Neural progenitor cell (in vitro differentiated cells): ENCODE results near the gene GAB1. TPM values are rescaled to one million over a fixed set of nuclear protein-coding genes. Genes with fewer than 3 reads are reported as not detected.

ENCODE experiments used
- DNase-seq: peaks from one replicate; pipeline ENCODE4 v3.0.0-alpha.2; 2016; ENCODE audit warnings: low spot score
- H2AFZ ChIP-seq: fragments of 200-600 bp; sonication (generic); replicated peaks from 2 replicates; pipeline ENCODE4 v1.6.1; 2016; ENCODE audit warnings: antibody characterized with exemption
- H3F3A ChIP-seq: fragments of 200-600 bp; sonication (generic); 2 replicates; pipeline ENCODE4 v1.6.1; 2016; ENCODE audit warnings: antibody characterized with exemption, low read depth
- H3K27ac ChIP-seq: fragments of 200-600 bp; sonication (generic); 2 replicates; pipeline ENCODE4 v1.5.1; 2016; ENCODE audit warnings: mild to moderate bottlenecking
- H3K27me3 ChIP-seq: fragments of 200-600 bp; sonication (generic); 2 replicates; pipeline ENCODE4 v1.6.1; 2016; ENCODE audit warnings: mild to moderate bottlenecking, moderate library complexity
- H3K36me3 ChIP-seq: fragments of 200-600 bp; sonication (generic); 2 replicates; pipeline ENCODE4 v1.5.1; 2016
- H3K4me1 ChIP-seq: fragments of 200-600 bp; sonication (generic); 2 replicates; pipeline ENCODE4 v1.6.1; 2016; ENCODE audit warnings: mixed run types
- H3K4me2 ChIP-seq: fragments of 200-600 bp; sonication (generic); 2 replicates; pipeline ENCODE4 v1.6.1; 2016
- H3K4me3 ChIP-seq: fragments of 200-600 bp; sonication (generic); 2 replicates; pipeline ENCODE4 v1.5.1; 2016
- H3K79me2 ChIP-seq: fragments of 200-600 bp; sonication (generic); 2 replicates; pipeline ENCODE4 v1.6.1; 2016; ENCODE audit warnings: low read depth
- H3K9ac ChIP-seq: fragments of 200-600 bp; sonication (generic); 2 replicates; pipeline ENCODE4 v1.6.1; 2016
- H3K9me3 ChIP-seq: fragments of 200-600 bp; sonication (generic); 2 replicates; pipeline ENCODE4 v1.5.1; 2016; ENCODE audit warnings: low read depth
- H4K20me1 ChIP-seq: fragments of 200-600 bp; sonication (generic); 2 replicates; pipeline ENCODE4 v1.6.1; 2016; ENCODE audit warnings: low read depth
- H3K27ac Mint-ChIP-seq: 3 replicates; pipeline ENCODE4 v1.8.0; 2021; ENCODE audit warnings: mixed read lengths
- H3K27me3 Mint-ChIP-seq: 2 replicates; pipeline ENCODE4 v1.8.0; 2022; ENCODE audit warnings: low read depth, mild to moderate bottlenecking, inconsistent platforms, moderate library complexity, mixed read lengths; ENCODE audit not compliant: insufficient read depth
- H3K36me3 Mint-ChIP-seq: 3 replicates; pipeline ENCODE4 v1.8.0; 2021; ENCODE audit warnings: mixed read lengths
- H3K4me1 Mint-ChIP-seq: 3 replicates; pipeline ENCODE4 v1.8.0; 2021; ENCODE audit warnings: mixed read lengths
- H3K4me3 Mint-ChIP-seq: 3 replicates; pipeline ENCODE4 v1.8.0; 2021; ENCODE audit warnings: mild to moderate bottlenecking, moderate library complexity, mixed read lengths
- H3K9me3 Mint-ChIP-seq: 3 replicates; pipeline ENCODE4 v1.8.0; 2020; ENCODE audit warnings: mixed read lengths
- CTCF ChIP-seq: fragments of 200-600 bp; sonication (generic); IDR thresholded peaks from 2 replicates; pipeline ENCODE4 v1.5.1; 2017; ENCODE audit warnings: antibody characterized with exemption, mild to moderate bottlenecking
- EZH2 ChIP-seq: fragments of 200-600 bp; sonication (generic); IDR thresholded peaks from 2 replicates; pipeline ENCODE4 v1.6.1; 2017; ENCODE audit warnings: antibody characterized with exemption, mild to moderate bottlenecking, moderate library complexity
- EZH2phosphoT487 ChIP-seq: fragments of 200-600 bp; sonication (generic); IDR thresholded peaks from 2 replicates; pipeline ENCODE4 v1.6.1; 2017; ENCODE audit warnings: antibody characterized with exemption
- total RNA-seq: library from RNA; depleted of rRNA; stranded (reverse); fragments of >200 nt; gene quantifications from 2 replicates; pipeline ENCODE4 v1.2.3, GENCODE V29; 2015; ENCODE audit warnings: low replicate concordance

The GAB1 gene
- total RNA-seq, 1 donor from 2014 or later = 31.3 TPM

DNA sequence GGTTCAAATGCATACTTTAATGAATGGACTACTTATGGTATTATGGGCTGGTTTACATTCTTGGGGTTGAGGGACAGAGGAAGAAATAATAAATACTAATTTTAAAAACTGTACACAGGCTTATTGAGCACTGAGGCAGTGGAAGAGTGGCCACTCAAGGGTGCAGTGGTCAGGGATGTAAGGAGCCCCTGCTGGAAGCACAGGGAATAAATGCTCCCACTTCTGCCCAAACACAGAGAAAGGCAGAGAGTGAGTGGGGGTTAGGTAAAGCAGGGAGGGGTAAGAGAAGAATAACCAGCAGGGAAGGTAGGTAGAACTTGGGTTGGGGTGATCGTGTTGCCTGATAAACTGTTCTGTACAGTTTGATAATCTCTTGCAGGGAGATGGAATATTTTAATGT, 60.0 kb downstream of the GAB1 start:
- H3K27me3 Mint-ChIP-seq = peaks cover 2% of the 10 kb centered on the region
- H3K4me1 ChIP-seq = no peaks in the 10 kb centered on the region
- H3K4me3 ChIP-seq = no peak overlapping the region
- no peak overlapping the region for H3K4me3 Mint-ChIP-seq
- no peaks in the 10 kb centered on the region for H4K20me1 ChIP-seq
- no peak overlapping the region for H3K4me2 ChIP-seq
- TF ChIP-seq EZH2 (no peak), CTCF (peak; percentile 29), EZH2phosphoT487 (no peak)
- no peak overlapping the region for H3K9ac ChIP-seq
- no peaks in the 10 kb centered on the region for H3K36me3 Mint-ChIP-seq
- DNase-seq = no peak
- no peaks in the 10 kb centered on the region for H3F3A ChIP-seq
- H2AFZ ChIP-seq = no peak overlapping the region
- H3K9me3 Mint-ChIP-seq = no peaks in the 10 kb centered on the region
- H3K27me3 ChIP-seq = no peaks in the 10 kb centered on the region
- no peak overlapping the region for H3K27ac Mint-ChIP-seq
- no peaks in the 10 kb centered on the region for H3K4me1 Mint-ChIP-seq
- H3K79me2 ChIP-seq = no peaks in the 10 kb centered on the region
- no peaks in the 10 kb centered on the region for H3K36me3 ChIP-seq
- H3K9me3 ChIP-seq = no peaks in the 10 kb centered on the region
- H3K27ac ChIP-seq = no peak overlapping the region

GRCh38 chr4:143397335-143397734, 60.7 kb downstream of the GAB1 start:
- Histone ChIP-seq H4K20me1 (no peaks in the 10 kb centered on the region), H3K4me2 (no peak overlapping the region), H3K79me2 (no peaks in the 10 kb centered on the region), H3K27ac (no peak overlapping the region), H3K9ac (no peak overlapping the region), H3F3A (no peaks in the 10 kb centered on the region), H3K4me1 (no peaks in the 10 kb centered on the region), H3K36me3 (no peaks in the 10 kb centered on the region), H3K27me3 (no peaks in the 10 kb centered on the region), H3K9me3 (no peaks in the 10 kb centered on the region), H2AFZ (no peak overlapping the region), H3K4me3 (no peak overlapping the region)
- H3K27ac Mint-ChIP-seq = no peak overlapping the region
- no peak for DNase-seq
- H3K4me1 Mint-ChIP-seq = no peaks in the 10 kb centered on the region
- no peak for TF ChIP-seq EZH2phosphoT487
- H3K4me3 Mint-ChIP-seq = no peak overlapping the region
- H3K9me3 Mint-ChIP-seq = no peaks in the 10 kb centered on the region
- H3K36me3 Mint-ChIP-seq = peaks cover 2% of the 10 kb centered on the region
- H3K27me3 Mint-ChIP-seq = peaks cover 2% of the 10 kb centered on the region

DNA sequence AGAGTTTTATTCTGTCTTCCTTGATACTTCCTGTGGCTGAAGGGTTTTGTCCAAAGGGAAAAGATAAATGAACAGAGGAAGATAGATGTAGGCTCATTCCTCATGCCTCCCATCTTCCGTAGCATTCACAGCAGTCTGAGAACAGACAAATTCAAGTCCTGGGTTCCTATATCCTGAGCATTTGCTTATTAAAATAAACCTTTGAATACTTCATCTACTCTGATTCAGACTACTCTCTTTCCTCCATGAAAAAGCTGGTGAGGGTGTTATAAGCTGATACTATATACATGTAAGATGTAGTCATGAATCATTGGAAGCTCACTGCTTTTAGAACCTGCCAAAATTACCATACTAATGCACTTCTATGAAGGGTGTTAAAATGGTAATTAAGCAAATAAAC, 61.2 kb downstream of the GAB1 start:
- H4K20me1 ChIP-seq = no peaks in the 10 kb centered on the region
- H3K27ac ChIP-seq = no peak overlapping the region
- H3K9me3 Mint-ChIP-seq = no peaks in the 10 kb centered on the region
- H3K4me3 Mint-ChIP-seq = no peak overlapping the region
- H3K4me2 ChIP-seq = no peak overlapping the region
- H3K36me3 Mint-ChIP-seq = peaks cover 2% of the 10 kb centered on the region
- H3K27me3 Mint-ChIP-seq = peaks cover 2% of the 10 kb centered on the region
- no peak for DNase-seq
- TF ChIP-seq EZH2phosphoT487 (no peak), CTCF (no peak), EZH2 (no peak)
- no peak overlapping the region for H3K4me3 ChIP-seq
- no peak overlapping the region for H3K9ac ChIP-seq
- H3K27me3 ChIP-seq = no peaks in the 10 kb centered on the region
- H3K4me1 ChIP-seq = no peaks in the 10 kb centered on the region
- H3K79me2 ChIP-seq = no peaks in the 10 kb centered on the region
- H3K9me3 ChIP-seq = no peaks in the 10 kb centered on the region
- H3K36me3 ChIP-seq = no peaks in the 10 kb centered on the region
- H3K27ac Mint-ChIP-seq = no peak overlapping the region
- no peaks in the 10 kb centered on the region for H3F3A ChIP-seq
- no peak overlapping the region for H2AFZ ChIP-seq
- H3K4me1 Mint-ChIP-seq = no peaks in the 10 kb centered on the region

GRCh38 chr4:143399113-143399949, 62.7 kb downstream of the GAB1 start:
- Histone ChIP-seq H3K36me3 (no peaks in the 10 kb centered on the region), H3K9ac (no peak overlapping the region), H3K9me3 (no peaks in the 10 kb centered on the region), H3K79me2 (no peaks in the 10 kb centered on the region), H3F3A (no peaks in the 10 kb centered on the region), H3K27me3 (no peaks in the 10 kb centered on the region), H2AFZ (no peak overlapping the region), H4K20me1 (no peaks in the 10 kb centered on the region), H3K4me3 (no peak overlapping the region), H3K27ac (no peak overlapping the region), H3K4me1 (no peaks in the 10 kb centered on the region), H3K4me2 (no peak overlapping the region)
- Mint-ChIP-seq H3K27me3 (peaks cover 2% of the 10 kb centered on the region), H3K36me3 (peaks cover 2% of the 10 kb centered on the region), H3K9me3 (no peaks in the 10 kb centered on the region), H3K4me1 (no peaks in the 10 kb centered on the region), H3K27ac (no peak overlapping the region), H3K4me3 (no peak overlapping the region)
- TF ChIP-seq EZH2 = no peak
- peak; percentile 77 for TF ChIP-seq CTCF
- no peak for TF ChIP-seq EZH2phosphoT487
- DNase-seq = peak; percentile 54
